Activated CD4-positive, alpha-beta T cell treated with anti-CD3 and anti-CD28 coated beads, Interleukin-2, Interleukin-6, amounts not matched to agents 100 ng/mL and 50 ng/mL, durations not matched to agents 16 hours and 8 hours (primary cell): ENCODE measurements around the gene SLC37A1.
A peak's percentile ranks its signal among the peaks of the same experiment; 100 is the strongest.
"Not testable (repeated sequence)": the region's sequence is repeated elsewhere in the genome, so short reads cannot be mapped to it uniquely, and the experiment has no call there.

ENCODE experiments used
- DNase-seq: peaks from one replicate; pipeline ENCODE4 v3.0.0-alpha.2; 2020

Gene SLC37A1

DNA sequence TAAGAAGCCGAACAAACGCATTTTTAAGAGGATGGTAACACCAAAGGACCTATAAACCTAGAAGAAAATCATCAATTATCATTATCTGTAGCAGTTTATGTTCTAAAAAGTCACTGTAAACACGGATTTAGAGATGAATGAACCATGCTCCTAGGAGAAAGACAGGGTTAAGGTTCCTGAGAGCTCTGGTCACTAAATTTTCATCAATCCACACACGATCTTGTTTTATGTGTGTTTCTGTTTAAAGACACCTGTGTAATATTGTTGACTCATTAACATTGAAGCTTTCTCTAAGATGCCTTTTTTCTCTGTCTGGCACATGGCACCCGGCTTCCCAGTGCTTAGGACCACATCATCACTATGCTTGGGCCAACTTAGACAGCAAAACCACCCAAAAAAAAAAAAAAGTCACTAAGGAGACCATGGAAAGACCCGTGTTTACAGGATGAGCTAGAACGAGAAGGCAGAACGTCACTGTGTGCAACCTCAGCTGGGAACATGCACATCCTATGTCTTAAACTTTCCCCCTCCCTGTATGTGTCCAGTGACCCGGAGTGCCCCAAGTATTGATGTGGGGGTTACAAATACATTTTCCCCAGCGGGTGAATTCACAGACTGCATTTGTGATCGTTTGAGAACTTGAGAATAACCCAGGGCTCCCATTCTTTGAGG, 84.0 kb downstream of the SLC37A1 start:
- DNase-seq = no peak

DNA sequence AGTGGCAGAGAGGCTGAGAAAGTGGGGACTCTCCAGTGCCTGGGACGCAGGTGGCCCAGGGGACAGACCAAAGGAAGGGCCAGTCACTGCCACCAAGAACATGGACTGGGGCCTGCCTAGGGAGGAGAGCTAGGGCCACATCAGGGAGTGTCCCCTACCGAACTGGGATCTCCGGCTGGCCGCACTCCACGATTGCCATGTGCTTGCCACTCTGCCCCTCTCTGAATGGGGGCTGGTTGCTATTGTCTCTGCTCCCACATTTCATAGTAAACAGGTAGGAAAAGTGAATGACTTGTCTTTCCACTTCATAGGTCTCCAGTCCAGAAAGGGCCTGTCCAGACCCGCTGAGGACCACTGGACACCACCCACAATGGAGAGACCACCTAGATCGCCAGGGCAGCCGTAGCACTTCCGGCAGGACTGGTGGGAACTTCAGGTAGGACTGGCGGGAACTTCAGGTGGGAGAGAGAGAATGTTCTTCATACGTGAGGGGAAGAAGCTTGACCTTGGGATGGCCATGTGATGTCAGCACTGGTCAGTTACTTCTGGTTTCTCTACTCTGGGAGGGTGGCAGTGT, 84.6 kb downstream of the SLC37A1 start:
- DNase-seq = no peak

DNA sequence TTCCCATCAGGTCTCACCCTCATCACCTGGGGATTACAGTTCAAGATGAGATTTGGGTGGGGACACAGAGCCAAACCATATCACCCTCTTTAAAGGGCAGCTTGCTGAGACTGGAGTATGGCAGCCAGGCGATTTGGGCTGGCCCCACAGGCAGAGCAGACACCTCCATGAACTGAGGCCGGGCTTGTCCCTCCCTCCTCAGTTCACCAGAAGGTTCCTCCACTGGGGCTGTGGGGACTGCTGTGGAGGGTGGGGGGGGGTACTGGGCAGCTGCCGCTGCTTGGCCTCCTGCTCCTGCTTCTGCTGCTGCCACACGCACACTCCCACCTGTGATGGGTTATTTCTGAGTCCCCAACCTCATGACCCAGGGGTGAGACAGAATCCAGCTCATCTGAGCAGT, 85.8 kb downstream of the SLC37A1 start:
- DNase-seq = no peak

DNA sequence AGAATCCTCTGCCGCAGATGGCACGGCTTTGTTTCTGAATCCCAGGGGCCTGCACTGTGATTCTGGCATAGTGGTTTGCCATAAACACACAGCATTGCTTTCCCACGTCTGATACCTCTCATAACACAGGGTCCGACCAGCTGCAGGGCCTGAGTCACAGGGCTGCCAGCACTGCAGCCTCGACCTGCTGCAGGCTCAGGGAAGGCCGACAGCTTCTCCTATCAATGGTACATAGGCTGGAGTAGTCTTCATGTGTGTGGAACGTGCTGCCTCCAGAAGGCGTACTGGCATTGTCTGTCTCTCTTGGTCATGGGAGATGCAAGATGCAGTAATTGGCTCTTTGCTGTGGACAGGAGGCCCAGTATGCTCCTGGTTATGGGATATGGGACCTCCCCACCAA, 86.3 kb downstream of the SLC37A1 start:
- no peak for DNase-seq

DNA sequence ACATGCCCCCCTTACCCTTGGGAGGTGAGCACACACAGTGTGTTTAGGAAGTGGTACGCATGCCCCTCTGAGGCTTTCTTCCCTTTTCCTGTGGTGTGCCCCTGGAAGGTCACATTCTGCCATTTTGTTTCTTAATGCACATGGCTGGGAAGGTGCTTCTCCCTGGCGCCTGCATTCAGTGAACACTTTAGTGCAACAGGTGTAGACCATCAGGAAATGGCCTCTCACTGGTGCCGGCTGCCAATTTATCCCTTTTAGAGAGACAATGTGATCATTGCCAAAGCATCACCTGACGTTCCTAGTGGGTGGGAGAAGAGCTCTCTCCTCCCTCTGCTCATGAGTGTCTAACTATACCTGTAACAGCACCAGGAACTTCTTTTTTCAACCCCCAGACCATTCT, 88.0 kb downstream of the SLC37A1 start:
- no peak for DNase-seq

DNA sequence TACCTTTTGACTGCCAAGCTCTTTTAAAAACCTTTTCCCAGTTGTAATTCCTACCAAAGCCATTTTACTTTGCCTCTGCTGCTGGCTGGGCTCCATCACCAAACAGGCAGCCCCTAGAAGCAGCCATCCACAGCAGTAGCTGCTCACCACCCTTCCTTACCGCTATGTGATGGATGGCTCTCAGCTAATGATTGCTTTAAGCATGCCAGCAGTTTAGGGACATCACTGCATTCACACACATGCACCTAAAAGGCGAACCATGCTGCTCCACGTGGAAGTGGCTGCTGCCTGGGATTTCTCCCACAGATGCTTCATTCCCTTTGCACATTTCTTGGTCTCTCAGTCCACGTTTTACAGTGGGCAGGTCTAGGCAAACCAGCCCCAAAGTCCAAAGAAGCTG, 93.5 kb downstream of the SLC37A1 start:
- no peak for DNase-seq

DNA sequence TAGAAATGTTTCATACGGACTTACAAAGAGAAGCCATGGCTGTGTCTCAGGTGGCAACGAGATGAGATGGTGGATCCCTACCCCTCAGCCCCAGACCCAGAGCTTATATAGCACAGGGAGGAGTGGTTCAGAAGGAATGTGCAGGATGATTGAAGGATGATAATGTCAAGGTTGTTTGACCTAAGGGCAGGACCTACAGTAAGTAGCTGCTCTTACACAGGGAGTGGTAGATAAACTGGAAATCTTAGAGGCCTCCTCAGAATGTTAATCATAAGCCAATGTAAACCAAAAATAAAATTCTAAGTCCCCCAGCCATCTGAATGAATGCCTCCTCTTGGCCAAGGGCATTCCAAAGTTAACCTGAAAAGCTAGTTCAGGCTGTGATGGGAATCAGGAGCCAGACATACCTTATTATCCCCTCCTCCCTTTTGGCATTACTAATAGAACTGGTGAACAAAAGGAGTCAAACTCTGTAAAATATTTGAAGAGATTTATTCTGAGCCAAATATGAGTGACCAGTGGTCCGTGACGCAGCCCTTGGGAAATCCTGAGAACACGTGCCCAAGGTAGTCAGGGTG, 94.0 kb downstream of the SLC37A1 start:
- DNase-seq = no peak

DNA sequence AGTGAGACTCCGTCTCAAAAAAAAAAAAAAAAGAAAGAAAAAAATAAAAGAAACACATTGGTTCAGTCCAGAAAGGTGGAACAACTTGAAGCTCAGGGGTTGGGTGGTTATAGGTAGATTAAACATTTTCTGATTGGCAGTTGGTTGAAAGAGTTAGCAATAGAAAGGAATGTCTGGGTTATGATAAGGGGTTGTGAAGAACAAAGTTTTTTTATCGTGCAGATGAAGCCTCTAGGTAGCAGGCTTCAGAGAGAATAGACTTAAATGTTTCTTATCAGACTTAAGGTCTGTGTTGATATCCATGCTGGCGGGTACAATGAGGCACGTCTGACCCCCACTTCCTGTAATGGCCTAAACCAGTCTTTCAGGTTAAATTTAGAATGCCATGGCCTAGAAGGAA, 94.8 kb downstream of the SLC37A1 start:
- DNase-seq = no peak

DNA sequence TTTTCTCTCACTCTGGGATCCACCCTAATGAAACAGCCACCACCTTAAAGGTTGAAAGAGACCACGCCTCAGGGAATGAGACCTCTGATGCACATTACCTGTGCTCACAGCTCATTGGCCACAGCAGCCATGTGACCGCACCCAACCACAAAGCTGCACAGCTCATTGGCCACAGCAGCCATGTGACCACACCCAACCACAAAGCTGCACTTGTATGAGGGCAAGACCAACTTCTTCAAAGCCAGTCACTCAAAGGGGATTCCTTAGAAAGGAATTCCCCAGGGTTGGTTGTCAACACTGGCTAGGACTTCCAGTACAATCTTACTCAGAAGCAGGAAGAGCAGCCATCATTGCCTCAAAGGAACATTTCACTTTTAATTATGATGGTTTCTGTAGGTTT, 96.2 kb downstream of the SLC37A1 start:
- DNase-seq = peak; percentile 25

DNA sequence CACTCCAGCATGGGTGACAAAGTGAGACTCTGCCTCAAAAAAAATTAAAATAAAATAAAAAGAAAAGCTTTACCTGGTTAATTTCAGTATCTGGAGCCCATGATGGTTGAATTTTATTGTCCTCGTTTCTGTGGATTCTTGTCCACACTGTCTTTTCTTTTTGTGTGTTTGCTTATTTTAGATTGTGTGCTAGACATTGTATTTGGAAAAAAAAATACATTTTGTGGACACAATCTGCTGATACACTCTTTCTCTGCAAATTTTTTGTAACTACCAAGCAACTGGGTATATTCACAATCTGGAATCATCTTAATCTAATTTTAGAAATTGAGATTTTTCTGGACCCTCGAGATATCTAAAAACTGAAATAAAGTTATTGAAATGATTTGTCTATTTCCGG, 98.2 kb downstream of the SLC37A1 start:
- DNase-seq = no peak

DNA sequence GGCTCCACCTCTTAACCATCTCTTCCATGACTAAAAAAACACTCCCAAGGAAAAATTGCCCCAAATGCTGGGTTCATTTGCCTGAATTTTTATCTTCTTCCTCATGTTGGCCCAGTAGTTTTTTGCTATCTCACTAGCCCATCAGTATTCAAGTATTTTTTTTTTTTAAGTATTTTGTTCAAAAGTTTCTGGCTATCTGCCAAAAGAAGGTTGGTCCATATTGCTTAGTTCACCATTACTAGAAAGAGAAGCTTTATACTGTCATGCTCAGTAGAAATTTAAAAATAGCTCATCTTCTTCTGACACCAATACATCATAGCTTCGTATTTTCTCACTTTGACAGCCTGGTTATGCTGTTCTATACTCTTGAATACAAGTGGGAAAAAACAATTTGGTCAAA, 98.7 kb downstream of the SLC37A1 start:
- no peak for DNase-seq

DNA sequence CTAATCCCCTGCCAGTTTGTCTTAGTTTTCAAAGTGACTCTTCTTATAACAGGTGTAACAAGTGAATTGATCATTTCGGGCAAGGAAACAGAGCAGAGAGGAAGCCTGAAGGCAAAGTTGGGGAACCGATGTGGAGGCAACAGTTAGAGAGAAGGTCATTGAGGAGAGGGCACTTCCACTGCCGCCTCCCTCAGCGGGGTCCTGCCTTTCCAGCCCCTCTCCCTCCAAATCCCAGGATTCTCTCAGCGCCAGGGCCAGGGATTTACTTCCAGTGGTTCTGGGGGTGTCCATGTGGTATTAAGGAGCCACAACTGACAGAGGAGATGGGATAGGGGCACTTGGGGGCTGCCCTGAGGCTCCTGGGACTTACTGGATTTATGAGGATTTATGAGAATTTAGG, 100.1 kb downstream of the SLC37A1 start:
- DNase-seq = no peak

DNA sequence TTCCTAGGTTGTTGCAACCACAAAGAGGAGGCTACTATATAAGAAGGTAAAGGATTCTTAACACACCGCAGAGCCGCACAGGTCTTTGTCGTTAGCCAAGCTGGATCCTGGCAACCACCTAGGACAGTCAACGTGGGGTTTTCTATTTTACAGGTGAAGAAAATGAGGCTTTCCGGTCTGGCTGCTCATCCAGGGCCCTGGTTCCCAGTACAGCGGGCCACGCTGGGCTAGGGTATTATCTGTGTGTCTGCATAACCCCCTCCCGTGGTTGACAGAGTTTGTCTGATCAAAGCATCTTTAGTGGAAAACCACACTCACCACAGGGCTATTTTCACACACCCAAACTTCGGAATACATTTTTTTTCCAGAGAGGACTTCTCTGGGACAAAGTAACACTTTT, 100.7 kb downstream of the SLC37A1 start:
- DNase-seq = peak; percentile 61

DNA sequence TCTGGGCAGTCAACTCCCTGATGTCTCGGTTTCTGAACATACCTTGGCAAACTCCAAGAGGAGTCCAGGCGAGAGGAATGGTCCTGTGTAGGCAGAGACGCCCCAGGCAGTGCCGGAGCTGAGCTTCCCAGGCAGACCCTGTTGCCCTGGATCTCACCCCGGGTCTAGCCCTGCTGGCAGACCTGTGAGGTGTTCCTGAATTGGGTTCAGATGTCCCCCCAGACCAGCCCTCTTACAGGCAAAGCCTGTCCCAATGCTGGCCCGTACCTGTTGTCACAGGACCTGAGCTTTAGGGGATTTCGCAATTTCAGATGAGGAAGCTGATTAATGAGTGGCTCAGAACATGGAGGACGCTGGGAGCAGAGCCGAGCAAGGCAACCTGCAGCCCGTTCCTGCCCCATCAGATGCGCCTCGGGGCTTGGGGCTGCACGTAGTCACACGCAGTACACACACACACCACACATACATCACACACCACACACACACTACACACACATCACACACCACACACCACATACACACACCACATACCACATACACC, 101.2 kb downstream of the SLC37A1 start:
- DNase-seq = peak; percentile 64

DNA sequence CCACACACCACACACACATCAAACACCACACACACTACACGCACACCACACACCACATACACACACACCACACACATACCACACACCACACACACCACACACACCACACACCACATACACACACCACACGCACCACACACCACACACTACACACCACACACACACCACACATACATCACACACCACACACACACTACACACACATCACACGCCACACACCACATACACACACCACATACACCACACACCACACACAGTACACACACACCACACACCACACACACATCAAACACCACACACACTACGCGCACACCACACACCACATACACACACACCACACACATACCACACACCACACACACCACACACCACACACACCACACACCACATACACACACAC, 101.7 kb downstream of the SLC37A1 start:
- not testable (repeated sequence) for DNase-seq

DNA sequence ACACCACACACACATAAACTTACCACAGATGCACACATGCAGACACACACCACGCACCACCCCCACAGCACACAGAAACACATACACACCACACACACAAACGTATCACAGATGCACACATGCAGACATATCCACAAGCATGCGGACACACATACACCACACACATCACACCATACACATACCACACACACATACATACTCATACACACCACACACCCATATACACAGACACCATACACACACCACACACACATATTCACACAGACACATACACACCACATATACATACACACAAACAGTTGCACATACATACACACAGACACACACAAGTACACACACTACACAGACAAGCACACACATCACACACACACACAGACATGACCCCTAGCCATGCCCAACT, 102.3 kb downstream of the SLC37A1 start:
- no peak for DNase-seq

DNA sequence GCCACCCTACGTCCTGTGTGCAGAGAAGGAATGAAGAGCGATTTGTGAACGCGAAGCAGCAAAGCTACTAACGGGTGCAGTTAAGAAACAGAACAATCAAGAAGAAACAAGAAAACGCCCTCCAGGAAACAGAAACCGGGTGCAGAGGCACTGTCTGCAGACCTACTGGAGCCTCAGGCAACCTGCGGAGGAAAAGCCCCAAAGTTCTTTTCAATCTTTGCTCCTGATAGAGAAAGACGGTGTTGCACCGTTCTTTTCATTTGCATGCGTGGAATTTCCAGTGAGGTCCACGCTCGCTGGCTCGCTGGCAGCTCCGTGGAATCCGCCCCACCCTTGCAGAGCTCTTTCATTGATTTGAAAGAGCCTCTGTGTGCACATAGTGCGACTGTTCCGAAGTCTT, 102.8 kb downstream of the SLC37A1 start:
- peak; percentile 7 for DNase-seq

DNA sequence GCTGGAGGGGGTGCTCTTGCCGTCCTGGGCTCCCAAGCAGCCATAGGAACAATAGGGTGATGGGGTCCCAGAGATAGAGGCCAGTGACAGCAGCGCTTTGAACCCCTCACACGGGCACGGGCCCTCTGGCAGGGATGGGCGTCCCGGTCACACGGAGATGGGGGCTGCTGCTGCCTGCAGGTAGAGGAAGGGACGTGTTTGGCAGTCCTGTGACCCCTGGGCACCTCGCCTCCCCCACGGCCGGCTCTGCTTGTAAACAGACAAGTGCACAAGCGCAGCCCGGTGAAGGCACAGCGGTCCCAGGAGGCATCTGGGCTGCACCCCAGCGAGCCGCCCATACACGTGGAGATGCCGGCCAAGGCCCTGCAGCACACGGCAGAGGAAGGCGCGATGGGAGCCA, 103.3 kb downstream of the SLC37A1 start:
- no peak for DNase-seq

DNA sequence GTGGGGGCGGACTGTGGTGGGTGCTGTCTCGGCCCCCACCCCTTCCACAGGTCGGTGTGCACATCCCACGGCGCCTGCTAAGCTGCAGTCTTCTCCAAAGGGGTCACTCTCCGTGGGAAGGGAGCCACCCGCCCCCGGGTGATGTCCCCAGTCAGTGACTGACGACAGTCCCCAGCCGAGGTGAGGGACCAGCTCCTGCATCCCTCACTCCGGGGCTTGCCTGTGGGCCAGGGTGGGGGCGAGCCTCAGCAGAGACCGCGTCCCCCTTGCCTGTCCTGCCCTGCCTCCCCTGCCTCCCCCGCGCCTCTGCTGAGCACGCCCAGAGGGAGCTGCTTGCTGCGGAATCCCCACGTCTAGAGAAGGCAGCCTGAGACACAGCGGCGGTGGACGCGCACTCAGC, 103.8 kb downstream of the SLC37A1 start:
- DNase-seq = no peak

DNA sequence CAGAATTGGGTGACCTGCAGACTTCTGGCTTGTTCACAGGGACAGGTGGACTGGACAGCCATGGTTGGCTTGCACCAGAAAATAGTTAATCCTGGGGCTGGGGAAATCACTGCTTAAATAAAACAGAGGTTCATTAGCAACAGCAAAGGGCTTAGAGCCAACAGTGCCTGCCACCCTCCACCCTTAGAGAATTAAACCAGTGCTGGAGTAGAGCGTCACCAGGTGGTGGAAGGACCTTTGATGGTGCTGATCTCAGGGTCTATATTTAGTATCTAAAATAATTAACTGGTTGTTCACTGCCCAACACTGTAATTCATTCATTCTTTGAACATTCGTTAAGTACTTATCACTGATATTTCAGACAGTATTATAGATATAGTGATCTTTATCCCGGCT, 105.1 kb downstream of the SLC37A1 start:
- no peak for DNase-seq

DNA sequence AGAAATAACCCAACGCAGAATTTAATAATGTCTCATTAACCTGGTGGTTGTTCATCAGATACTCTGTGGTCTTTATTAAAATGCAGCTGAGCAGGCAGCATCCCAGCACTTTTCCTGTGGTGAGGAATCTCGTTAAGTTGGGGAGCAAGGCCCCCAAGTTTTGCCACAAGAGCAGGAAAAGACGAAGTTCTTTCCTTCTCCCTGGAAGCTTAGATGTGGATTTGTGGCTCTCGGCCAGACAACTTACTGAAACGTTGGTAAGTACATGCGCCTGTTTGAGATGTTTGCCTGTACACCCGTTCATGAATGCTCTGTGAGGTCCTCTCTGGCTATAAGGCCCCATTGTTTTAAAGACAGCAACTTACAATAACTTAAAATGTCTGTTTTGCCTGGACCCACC, 105.5 kb downstream of the SLC37A1 start:
- DNase-seq = no peak

DNA sequence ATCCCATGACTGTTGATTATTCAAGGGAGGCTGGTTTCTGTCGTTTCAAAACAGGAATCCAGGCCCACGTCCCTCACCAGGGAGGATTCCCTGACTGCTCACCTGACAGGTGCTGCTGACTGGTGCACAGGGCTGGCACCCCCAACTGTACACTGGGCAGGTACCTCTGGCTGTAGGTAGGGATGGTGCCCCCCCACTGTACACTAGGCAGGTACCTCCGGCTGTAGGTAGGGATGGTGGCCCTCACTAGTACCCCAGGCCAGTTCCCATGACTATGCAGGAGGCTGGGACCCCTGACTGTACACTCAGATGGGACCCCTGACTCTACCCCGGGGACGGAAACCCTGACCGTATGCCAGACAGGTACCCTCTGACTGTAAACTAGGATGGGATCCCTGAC, 106.2 kb downstream of the SLC37A1 start:
- DNase-seq = no peak

DNA sequence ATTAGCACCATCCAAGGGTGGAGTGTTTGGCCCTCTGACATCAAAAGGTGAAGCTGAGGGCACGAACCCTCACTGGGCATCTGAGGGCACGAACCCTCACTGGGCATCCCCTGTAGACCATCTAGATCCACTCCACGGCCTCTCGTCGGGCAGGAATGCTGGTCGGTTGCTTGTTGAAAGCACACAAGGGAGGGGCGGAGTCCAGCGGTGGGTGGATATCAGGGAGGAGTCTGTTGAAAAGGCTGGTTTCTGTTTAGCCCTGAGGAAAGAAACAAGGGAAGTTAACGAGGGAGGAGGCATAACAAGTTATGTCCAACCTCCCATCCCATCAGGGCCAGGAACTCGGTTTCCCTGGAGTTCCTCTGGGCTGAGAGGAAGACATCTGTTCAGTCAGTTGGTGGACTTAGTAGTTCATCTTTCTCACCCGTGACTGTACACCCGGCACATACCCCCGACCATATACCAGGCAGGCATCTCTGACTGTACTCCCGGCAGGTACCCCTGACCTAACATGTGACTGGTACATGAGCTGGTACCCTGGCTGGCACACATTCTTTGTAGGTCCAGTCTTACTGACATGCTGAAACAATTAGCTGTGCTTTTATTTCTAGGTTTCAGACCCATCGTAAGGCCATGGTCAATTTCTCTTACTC, 107.6 kb downstream of the SLC37A1 start:
- no peak for DNase-seq

DNA sequence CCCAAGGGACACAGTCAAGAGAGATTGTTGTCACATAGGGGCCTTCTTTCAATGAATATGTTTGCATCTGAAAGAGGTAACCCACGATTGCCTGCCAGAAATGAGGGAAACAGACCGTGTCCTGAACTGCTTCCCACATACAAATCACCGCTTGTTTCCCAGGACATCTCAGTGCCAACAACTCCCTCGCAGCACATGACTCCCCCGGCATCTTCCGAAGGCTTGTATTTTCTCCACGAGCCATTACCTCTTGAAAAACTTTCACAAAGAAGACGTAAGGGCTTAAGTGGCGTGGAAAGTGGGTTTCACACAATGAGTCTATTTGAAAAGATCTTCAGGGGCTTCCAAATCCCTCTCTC, 108.1 kb downstream of the SLC37A1 start:
- no peak for DNase-seq
